ENCODE measurements around the gene BOLA3.
A peak's percentile ranks its signal among the peaks of the same experiment; 100 is the strongest.
"Not testable (repeated sequence)": the region's sequence is repeated elsewhere in the genome, so short reads cannot be mapped to it uniquely, and the experiment has no call there.

Gene BOLA3

GRCh38 chr2:74130211-74130995 is 17.3 kb downstream of the BOLA3 start:
- Mint-ChIP-seq H3K9me3 (ENCODE audit: low read depth) (no peaks in the 10 kb centered on the region), H3K36me3 (peaks cover 8% of the 10 kb centered on the region), H3K4me1 (ENCODE audit: low read depth) (no peaks in the 10 kb centered on the region), H3K27ac (no peak overlapping the region), H3K4me3 (no peak overlapping the region), H3K27me3 (no peaks in the 10 kb centered on the region)

GRCh38 chr2:74128206-74128605 is 19.5 kb downstream of the BOLA3 start:
- Mint-ChIP-seq H3K4me3 (no peak overlapping the region), H3K27me3 (no peaks in the 10 kb centered on the region), H3K36me3 (peaks cover 2% of the 10 kb centered on the region), H3K27ac (no peak overlapping the region), H3K9me3 (ENCODE audit: low read depth) (no peaks in the 10 kb centered on the region), H3K4me1 (ENCODE audit: low read depth) (no peaks in the 10 kb centered on the region)

- H3K9me3 Mint-ChIP-seq (ENCODE audit: low read depth); H3K27me3 Mint-ChIP-seq; H3K4me3 Mint-ChIP-seq; H3K27ac Mint-ChIP-seq; H3K4me1 Mint-ChIP-seq (ENCODE audit: low read depth): not testable (repeated sequence)
- peaks cover 11% of the 10 kb centered on the region for H3K36me3 Mint-ChIP-seq
Measured at GRCh38 chr2:74123955-74124354, 23.8 kb downstream of the BOLA3 start.

GRCh38 chr2:74121846-74122245 is 25.9 kb downstream of the BOLA3 start:
- not testable (repeated sequence) for H3K9me3 Mint-ChIP-seq (ENCODE audit: low read depth); H3K27ac Mint-ChIP-seq; H3K4me1 Mint-ChIP-seq (ENCODE audit: low read depth); H3K27me3 Mint-ChIP-seq
- Mint-ChIP-seq H3K36me3 (peaks cover 11% of the 10 kb centered on the region), H3K4me3 (peak overlapping the region; percentile 61)

GRCh38 chr2:74119912-74120825 is 27.5 kb downstream of the BOLA3 start:
- H3K27ac Mint-ChIP-seq = peak overlapping the region; percentile 84

GRCh38 chr2:74119339-74119738 is 28.4 kb downstream of the BOLA3 start:
- H3K4me3 Mint-ChIP-seq = no peak overlapping the region
- no peaks in the 10 kb centered on the region for H3K27me3 Mint-ChIP-seq
- H3K9me3 Mint-ChIP-seq (ENCODE audit: low read depth) = peaks cover 7% of the 10 kb centered on the region
- H3K4me1 Mint-ChIP-seq (ENCODE audit: low read depth) = peaks cover 5% of the 10 kb centered on the region
- H3K27ac Mint-ChIP-seq = no peak overlapping the region
- H3K36me3 Mint-ChIP-seq = peaks cover 11% of the 10 kb centered on the region

More at GRCh38 chr2:74119912-74120825, 27.5 kb downstream of the BOLA3 start:
- H3K27me3 Mint-ChIP-seq = no peaks in the 10 kb centered on the region
- H3K36me3 Mint-ChIP-seq = peaks cover 11% of the 10 kb centered on the region
- H3K4me1 Mint-ChIP-seq (ENCODE audit: low read depth) = peaks cover 5% of the 10 kb centered on the region
- H3K4me3 Mint-ChIP-seq = peak overlapping the region; percentile 88
- H3K9me3 Mint-ChIP-seq (ENCODE audit: low read depth) = peaks cover 7% of the 10 kb centered on the region

- H3K4me1 Mint-ChIP-seq (ENCODE audit: low read depth) = no peaks in the 10 kb centered on the region
- H3K27me3 Mint-ChIP-seq = peaks cover 2% of the 10 kb centered on the region
- peaks cover 2% of the 10 kb centered on the region for H3K36me3 Mint-ChIP-seq
- no peaks in the 10 kb centered on the region for H3K9me3 Mint-ChIP-seq (ENCODE audit: low read depth)
- H3K27ac Mint-ChIP-seq = no peak overlapping the region
- H3K4me3 Mint-ChIP-seq = no peak overlapping the region
Measured at GRCh38 chr2:74111380-74111779, 36.3 kb downstream of the BOLA3 start.

GRCh38 chr2:74110537-74110936 is 37.2 kb downstream of the BOLA3 start:
- Mint-ChIP-seq H3K27ac (no peak overlapping the region), H3K36me3 (peaks cover 2% of the 10 kb centered on the region), H3K27me3 (peaks cover 2% of the 10 kb centered on the region), H3K4me3 (no peak overlapping the region), H3K9me3 (ENCODE audit: low read depth) (no peaks in the 10 kb centered on the region), H3K4me1 (ENCODE audit: low read depth) (no peaks in the 10 kb centered on the region)

- H3K4me3 Mint-ChIP-seq = no peak overlapping the region
- H3K4me1 Mint-ChIP-seq (ENCODE audit: low read depth) = no peaks in the 10 kb centered on the region
- H3K27me3 Mint-ChIP-seq = peaks cover 2% of the 10 kb centered on the region
- no peak overlapping the region for H3K27ac Mint-ChIP-seq
- H3K36me3 Mint-ChIP-seq = peaks cover 2% of the 10 kb centered on the region
- H3K9me3 Mint-ChIP-seq (ENCODE audit: low read depth) = no peaks in the 10 kb centered on the region
Measured at GRCh38 chr2:74109551-74109950, 38.2 kb downstream of the BOLA3 start.

GRCh38 chr2:74107071-74107470 is 40.6 kb downstream of the BOLA3 start:
- Mint-ChIP-seq H3K4me1 (ENCODE audit: low read depth) (no peaks in the 10 kb centered on the region), H3K4me3 (no peak overlapping the region), H3K27me3 (no peaks in the 10 kb centered on the region), H3K9me3 (ENCODE audit: low read depth) (no peaks in the 10 kb centered on the region), H3K27ac (no peak overlapping the region), H3K36me3 (no peaks in the 10 kb centered on the region)

GRCh38 chr2:74105413-74105812 is 42.3 kb downstream of the BOLA3 start:
- H3K27me3 Mint-ChIP-seq = no peaks in the 10 kb centered on the region
- H3K4me3 Mint-ChIP-seq = no peak overlapping the region
- no peak overlapping the region for H3K27ac Mint-ChIP-seq

GRCh38 chr2:74104839-74105238 is 42.9 kb downstream of the BOLA3 start:
- Mint-ChIP-seq H3K9me3 (ENCODE audit: low read depth) (no peaks in the 10 kb centered on the region), H3K36me3 (no peaks in the 10 kb centered on the region), H3K27me3 (no peaks in the 10 kb centered on the region), H3K4me3 (no peak overlapping the region), H3K4me1 (ENCODE audit: low read depth) (no peaks in the 10 kb centered on the region), H3K27ac (no peak overlapping the region)

More at GRCh38 chr2:74105413-74105812, 42.3 kb downstream of the BOLA3 start:
- no peaks in the 10 kb centered on the region for H3K4me1 Mint-ChIP-seq (ENCODE audit: low read depth)
- no peaks in the 10 kb centered on the region for H3K9me3 Mint-ChIP-seq (ENCODE audit: low read depth)
- no peaks in the 10 kb centered on the region for H3K36me3 Mint-ChIP-seq

- no peaks in the 10 kb centered on the region for H3K4me1 Mint-ChIP-seq (ENCODE audit: low read depth)
- no peaks in the 10 kb centered on the region for H3K27me3 Mint-ChIP-seq
- H3K9me3 Mint-ChIP-seq (ENCODE audit: low read depth) = no peaks in the 10 kb centered on the region
- no peaks in the 10 kb centered on the region for H3K36me3 Mint-ChIP-seq
- H3K4me3 Mint-ChIP-seq = no peak overlapping the region
- H3K27ac Mint-ChIP-seq = peak overlapping the region; percentile 18
Measured at GRCh38 chr2:74103763-74104162, 43.9 kb downstream of the BOLA3 start.

GRCh38 chr2:74102516-74102915 is 45.2 kb downstream of the BOLA3 start:
- H3K4me1 Mint-ChIP-seq (ENCODE audit: low read depth) = no peaks in the 10 kb centered on the region
- no peak overlapping the region for H3K27ac Mint-ChIP-seq
- no peaks in the 10 kb centered on the region for H3K9me3 Mint-ChIP-seq (ENCODE audit: low read depth)
- no peaks in the 10 kb centered on the region for H3K36me3 Mint-ChIP-seq
- no peaks in the 10 kb centered on the region for H3K27me3 Mint-ChIP-seq
- no peak overlapping the region for H3K4me3 Mint-ChIP-seq

GRCh38 chr2:74101574-74102300 is 46.0 kb downstream of the BOLA3 start:
- no peaks in the 10 kb centered on the region for H3K9me3 Mint-ChIP-seq (ENCODE audit: low read depth)
- no peaks in the 10 kb centered on the region for H3K36me3 Mint-ChIP-seq
- H3K4me1 Mint-ChIP-seq (ENCODE audit: low read depth) = no peaks in the 10 kb centered on the region
- H3K27ac Mint-ChIP-seq = no peak overlapping the region
- no peaks in the 10 kb centered on the region for H3K27me3 Mint-ChIP-seq
- no peak overlapping the region for H3K4me3 Mint-ChIP-seq

All from activated naive CD8-positive, alpha-beta T cell (primary cell).